Measurements from ENCODE around the gene THSD7B. TPM values are rescaled to one million over a fixed set of nuclear protein-coding genes. Genes with fewer than 3 reads are reported as not detected.
"Not testable (repeated sequence)": the region's sequence is repeated elsewhere in the genome, so short reads cannot be mapped to it uniquely, and the experiment has no call there.

THSD7B gene
- total RNA-seq, 1 donor from 2014 or later: not detected

DNA sequence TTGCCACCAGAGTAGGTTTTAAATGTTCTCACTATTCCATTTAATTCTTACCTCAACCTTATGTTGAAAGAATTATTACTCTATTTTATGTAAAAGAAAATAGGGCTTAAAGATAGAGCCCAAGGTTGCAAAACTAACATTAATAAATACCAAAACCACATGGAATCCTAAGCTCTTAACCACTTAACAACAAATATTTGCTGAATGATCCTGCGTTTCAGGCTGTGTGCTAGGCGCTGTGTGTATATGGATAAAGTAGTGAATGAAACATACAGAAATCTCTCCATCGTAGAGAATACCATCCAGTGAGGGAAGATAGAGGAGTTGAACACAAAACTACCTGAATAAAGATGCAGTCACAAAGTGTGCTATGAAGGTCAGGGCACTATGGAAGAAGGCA, 485.1 kb downstream of the THSD7B start:
- DNase-seq (ENCODE audit: low read depth in 2 of 2): no peak

DNA sequence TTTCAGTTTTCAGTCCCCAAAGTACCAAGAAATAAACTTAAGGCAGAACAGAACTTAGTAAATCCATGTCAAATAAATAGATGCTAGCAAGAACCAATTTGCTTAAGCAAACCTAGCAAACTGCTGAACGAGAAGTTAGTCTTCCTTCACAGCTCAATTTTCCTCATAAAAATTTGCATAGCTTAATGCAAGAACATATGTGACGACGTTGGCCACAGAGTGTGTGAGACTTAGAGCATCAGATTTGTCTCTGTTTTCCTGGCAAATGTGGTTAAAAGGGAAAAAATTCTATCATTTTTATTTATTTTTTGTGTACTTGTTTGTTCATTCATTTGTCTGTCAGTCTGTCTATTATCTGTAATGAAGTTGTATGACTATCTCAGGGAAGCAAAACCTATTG, 485.7 kb downstream of the THSD7B start:
- DNase-seq (ENCODE audit: low read depth in 2 of 2): no peak

DNA sequence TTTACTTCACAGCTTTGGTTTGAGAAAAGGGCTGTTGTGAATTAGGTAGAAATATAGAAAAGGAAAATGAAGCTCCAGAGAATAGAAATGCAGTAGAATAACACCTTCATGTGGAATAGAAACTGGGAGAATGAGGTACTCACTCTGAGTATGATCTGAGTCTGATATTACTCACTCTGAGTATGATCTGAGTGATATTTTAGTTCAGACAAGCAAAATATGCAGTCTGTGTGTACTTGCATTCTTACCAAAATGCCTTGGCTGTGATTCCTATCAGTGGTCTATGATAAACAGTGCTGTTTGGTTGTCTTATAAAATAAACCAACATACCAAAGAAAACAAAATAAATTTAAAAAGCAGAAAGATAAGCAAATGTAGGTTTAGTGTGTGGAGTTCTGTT, 487.6 kb downstream of the THSD7B start:
- no peak for DNase-seq (ENCODE audit: low read depth in 2 of 2)

DNA sequence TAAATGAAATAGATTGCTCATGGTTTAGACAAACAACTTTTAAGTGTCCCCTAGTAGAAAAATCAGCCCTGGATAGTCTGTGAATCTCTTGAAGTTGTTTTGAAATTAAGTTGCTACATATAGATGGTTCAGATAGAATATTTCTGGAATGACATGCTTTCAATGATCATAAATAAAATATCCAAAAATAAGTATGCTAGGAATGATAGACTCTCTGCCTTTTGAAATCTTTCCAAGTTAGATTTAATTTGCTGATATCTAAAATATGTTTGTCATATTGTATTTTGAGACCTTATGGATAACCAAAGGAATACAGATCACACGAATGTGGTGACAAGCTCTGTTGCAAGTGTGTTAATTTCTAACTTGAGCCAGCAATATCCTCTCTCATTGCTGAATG, 488.7 kb downstream of the THSD7B start:
- DNase-seq (ENCODE audit: low read depth in 2 of 2): no peak

DNA sequence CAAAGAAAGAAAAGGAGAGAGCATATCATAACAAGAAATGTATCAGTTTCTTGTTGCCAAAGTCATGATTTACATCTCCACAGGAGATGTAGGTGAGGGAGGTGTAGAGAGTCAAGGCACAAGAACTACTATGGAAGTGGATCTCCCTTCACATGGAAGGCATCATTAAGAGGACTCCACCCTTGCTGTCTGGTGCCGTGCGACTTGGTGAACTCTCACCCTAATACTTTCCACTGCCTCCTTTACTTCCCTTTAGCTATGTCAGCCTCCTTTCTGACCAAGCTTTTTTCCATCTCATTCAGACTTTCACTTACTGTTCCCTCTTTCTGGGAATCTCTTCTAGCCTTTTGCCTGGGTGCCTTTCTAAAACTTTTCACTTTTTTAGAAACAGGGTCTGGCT, 490.0 kb downstream of the THSD7B start:
- no peak for DNase-seq (ENCODE audit: low read depth in 2 of 2)

DNA sequence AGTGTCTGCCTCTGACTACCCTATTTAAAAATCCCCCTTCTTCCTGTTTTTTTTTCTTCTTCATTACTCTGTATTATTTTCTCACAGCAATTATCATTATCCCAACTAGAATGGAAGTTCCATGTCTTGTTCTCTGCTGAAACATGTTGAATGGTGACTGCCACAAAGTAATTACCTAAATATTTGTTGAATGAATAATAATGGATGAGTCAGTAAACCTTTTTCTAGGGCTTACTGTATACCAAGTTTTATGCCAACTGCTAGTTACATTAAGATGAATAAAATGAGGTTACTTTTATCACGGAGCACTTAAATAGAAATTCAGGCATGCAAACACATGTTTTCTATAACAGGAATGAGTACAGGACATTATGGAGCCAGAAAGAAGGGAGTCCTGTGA, 490.6 kb downstream of the THSD7B start:
- no peak for DNase-seq (ENCODE audit: low read depth in 2 of 2)

DNA sequence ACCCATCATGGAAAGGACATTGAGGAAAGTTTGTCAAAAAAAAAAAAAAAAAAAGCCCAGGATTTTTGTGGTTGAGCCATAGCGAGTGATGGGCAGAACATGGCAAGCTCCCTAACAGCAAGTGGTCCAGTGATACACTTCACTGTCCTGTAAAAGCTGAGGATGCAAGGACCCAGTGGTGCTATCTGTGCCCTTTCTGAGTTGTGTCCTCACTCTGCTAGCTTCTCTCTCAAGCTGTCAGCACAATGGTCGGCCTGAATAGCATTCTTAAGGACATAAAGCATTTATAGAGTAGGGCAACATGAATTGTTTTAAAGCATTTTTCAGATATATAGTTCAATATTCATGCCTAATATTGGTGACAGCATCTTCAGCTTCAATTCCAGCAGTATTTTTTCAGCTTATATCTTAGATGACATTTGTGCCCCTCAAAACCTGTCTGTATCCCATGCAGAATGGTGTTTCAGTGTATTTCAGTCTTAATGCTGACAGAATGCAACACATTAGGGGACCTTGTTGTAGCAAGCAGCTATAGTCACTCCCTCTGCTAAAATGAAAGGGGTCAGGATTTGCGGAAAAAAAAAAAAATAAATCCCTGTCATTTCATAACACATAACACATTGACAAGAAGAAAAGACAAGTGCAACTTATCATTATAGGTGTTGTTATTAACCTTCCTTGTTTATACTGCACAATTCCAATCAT, 496.7 kb downstream of the THSD7B start:
- no peak for DNase-seq (ENCODE audit: low read depth in 2 of 2)

DNA sequence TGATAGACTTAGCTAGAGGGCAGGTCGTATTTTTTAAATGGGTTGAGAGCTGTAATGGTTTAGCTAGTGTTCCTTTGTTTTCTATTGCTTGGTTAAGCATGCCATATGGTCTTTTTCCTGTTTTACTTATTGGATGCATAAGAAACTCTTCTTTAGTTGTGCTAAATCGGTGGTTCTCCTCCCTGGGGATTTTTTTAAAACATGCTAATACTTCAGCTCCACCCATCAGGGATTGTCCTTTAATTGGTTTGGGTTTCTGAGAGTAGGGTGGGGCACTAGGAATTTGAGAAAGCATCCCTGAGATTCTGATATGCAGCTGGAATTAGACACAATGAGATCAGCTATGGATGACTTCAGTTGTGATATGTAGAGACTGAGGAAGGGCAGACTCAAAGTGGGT, 497.2 kb downstream of the THSD7B start:
- DNase-seq (ENCODE audit: low read depth in 2 of 2): no peak

DNA sequence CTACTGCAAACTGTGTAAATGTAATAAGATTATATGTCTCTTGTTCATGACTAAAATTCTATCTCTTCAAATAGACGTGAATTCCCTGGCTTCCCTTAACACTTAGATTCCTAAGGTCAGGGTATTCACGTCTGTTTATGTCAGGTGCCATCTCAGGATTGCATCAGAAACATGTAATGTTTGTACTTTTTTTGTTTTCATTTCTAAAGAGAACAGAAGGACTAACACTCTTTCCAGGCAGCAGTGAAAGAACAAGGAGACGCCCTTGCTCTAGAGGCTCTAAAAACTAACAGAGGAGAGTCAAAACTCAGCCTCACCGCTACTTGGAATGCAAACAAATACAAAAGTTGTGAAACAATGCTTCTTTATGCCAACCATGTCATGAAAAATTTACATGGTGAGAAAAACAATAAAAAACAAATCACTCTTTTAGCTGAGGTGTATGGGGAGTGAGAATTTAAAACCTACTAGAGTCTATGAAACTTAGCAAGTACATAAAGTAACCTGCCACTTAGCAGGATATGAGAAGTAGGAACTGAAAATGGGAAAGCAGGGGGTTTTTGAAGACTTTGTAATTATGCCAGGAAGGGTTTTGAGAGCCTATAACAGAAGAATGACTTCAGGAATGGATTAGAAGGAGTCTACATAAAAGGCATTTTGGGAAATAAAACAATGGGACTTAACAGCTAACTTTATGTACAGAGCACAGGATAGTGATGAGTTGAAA, 522.7 kb downstream of the THSD7B start:
- DNase-seq (ENCODE audit: low read depth in 2 of 2): no peak

DNA sequence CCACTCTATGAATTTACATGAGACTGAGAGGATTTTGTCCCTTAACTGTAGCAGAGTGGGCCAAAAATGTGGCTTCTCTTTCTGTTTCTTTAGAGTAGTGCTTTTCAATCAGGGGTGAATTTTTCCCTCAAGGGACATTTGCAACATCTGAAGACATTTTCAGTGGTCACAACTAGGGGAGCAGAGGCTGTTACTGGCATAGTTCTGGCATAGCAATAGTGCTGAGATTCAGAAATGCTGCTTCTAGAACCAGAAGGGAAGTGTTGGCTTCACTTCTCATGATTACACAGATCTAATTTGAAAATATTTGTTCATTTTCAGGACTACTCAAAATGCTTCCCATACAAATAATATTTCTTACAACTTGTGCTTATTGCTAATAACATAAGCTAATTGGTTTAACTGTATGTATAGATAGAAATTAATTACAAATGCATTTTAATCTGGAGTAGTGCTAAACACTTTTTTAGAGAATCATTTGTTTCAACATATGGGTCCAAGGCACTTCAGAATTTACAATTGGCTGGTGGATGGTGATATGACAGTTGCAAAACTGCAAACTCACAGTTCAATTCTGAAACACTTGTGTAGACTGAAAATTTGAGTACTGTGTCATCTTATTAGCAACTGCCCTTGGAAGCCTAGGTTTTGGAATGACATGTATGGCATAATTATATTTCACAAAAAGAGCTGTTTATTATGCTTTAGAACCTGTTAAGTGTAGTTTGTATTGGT, 526.7 kb downstream of the THSD7B start:
- no peak for DNase-seq (ENCODE audit: low read depth in 2 of 2)

DNA sequence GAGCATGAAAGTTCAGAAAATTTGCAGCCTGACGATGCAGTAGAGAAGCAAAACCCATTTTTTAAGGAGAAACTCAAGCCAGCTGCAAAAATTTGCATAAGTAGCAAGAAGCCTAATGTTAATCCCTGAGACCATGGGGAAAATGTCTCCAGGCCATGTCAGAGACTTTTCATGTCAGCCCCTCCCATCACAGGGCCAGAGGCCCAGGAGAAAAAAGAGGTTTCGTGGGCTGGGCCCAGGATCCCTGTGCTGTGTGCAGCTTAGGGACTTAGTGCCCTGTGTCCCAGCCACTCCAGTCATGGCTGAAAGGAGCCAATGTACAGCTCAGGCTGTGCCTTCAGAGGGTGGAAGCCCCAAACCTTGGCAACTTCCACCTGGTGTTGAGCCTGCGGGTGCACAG, 533.0 kb downstream of the THSD7B start:
- no peak for DNase-seq (ENCODE audit: low read depth in 2 of 2)

DNA sequence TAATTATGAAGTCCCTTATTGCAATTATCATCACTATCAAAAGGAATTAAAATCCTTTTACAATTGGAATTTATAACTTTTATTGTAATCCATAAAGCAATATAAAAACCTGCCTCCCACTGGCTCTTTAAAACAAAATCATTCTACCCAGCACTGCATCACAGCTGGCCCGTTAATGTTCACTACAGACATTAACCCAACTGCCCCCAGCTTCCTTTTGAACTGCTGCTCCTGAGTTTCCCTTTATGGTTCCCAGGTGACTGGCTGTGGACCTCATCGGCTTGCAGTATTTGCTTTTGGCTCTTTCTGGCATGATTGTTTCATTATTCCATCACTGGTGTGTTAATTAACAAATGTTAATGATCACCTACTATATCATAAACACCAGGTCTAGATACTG, 535.6 kb downstream of the THSD7B start:
- no peak for DNase-seq (ENCODE audit: low read depth in 2 of 2)

DNA sequence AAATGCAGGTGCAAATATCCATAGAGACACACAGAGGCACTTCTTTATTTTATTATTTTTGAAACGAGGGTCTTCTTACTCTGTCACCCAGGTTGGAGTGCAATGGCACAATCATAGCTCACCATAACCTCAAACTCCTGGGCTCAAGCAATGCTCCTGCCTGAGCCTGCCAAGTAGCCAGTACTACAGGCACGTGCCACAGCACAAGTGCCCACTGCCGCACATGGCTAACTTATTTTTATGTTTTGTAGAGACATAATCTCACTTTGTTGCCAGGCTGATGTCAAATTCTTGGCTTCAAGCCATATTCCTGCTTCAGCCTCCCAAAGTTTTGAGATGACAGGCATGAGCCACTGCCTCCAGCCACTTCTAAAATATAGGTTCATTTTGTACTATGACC, 537.6 kb downstream of the THSD7B start:
- no peak for DNase-seq (ENCODE audit: low read depth in 2 of 2)

DNA sequence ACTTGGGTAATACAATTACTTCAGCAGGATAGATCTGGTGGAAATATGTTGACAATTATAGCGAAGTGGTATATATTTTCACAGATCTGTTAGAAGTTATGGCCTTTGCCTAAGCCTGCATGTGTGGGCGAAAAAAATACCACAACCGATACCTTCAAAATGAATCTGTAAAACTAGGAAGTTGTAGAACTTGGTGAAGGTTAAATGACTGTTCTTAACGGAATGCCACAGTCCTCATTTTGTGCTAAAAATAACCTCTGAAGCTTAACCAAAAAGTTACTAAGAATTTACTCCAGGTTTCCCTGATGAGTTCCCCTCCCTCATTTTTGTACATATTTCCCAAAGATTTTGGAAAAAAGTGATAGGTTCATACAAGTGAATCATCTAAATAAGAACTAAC, 550.7 kb downstream of the THSD7B start:
- DNase-seq (ENCODE audit: low read depth in 2 of 2): no peak

DNA sequence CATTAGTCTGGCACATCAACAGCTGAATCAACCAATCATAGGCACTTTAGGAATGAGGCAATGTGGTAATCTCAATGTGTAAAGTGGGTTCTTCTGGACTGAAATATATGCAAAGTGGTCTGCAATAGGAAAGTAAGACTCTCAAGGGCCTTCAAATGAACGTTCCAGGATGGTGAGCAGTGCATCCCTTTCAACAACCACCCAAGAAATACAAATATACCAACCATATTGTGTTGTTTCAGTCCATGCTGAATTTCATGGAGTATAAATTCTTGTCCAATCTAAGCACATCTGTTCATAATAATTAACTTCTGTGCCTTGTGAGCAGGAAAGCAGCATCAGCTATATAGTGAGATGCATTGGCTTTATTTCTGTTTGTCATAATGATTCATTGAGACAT, 556.2 kb downstream of the THSD7B start:
- DNase-seq (ENCODE audit: low read depth in 2 of 2): no peak

DNA sequence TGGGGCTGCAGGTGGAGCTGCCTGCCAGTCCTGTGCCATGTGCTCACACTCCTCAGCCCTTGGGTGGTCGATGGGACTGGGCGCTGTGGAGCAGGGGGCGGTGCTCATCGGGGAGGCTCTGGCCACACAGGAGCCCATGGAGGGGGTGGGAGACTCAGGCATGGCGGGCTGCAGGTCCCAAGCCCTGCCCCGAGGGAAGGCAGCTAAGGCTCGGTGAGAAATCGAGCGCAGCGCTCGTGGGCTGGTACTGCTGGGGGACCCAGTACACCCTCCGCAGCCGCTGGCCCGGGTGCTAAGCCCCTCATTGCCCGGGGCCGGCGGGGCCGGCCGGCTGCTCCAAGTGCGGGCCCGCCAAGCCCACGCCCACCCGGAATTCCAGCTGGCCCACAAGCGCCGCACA, 566.2 kb downstream of the THSD7B start:
- DNase-seq (ENCODE audit: low read depth in 2 of 2): not testable (repeated sequence)

DNA sequence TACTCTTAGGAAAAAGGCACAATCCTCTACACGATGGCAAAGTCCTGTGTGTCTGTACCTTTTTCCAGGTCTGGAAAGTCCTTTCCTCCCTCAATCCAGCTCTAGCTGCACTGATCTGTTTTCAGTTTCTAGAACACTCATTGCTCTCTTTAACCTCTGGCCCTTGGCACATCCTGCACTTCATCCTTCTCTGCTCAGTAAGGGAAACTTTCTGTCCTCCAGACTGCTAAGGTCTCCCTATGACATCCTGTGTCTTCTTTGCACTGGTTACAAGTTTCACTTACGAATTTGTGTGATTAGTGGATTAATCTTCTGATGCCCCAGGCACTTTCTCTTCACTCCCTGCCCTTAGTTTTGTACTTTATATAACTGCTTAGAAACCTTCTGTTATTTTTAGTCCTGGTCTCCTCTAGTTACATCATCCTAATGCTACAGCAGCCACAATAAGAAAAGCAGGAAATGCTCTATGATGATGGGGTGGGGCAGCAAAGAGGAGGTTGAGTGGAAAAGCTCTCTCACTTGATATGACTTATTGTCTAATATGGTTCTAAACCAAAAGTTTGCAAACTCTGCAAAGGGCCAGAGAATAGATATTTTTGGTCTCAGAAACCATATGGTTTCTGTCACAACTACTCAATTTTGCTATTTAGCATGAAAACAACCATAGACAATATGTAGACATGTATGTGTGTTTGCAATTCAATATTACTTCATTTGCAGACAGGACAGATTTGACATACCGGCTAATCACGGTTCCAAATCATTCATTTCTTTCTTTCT, 568.2 kb downstream of the THSD7B start:
- DNase-seq (ENCODE audit: low read depth in 2 of 2): no peak

DNA sequence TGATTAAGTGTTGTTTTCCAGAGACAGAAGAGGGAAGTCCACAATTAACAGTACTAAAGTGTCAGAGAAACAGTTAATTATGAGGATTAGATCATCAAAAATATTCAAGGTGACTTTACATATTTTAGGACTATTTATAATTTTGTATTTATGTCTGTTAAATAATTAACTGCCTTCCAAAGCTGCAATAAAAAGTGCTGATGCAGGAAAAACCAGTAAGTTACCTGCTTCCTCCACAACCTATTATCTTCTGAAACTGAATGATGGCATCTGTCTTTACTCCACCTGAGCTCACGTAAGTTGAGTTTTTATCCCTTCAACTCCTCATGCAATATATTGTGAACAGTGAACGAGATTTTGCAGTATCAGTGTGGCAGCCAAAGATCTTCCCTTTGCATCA, 570.7 kb downstream of the THSD7B start:
- DNase-seq (ENCODE audit: low read depth in 2 of 2): no peak

DNA sequence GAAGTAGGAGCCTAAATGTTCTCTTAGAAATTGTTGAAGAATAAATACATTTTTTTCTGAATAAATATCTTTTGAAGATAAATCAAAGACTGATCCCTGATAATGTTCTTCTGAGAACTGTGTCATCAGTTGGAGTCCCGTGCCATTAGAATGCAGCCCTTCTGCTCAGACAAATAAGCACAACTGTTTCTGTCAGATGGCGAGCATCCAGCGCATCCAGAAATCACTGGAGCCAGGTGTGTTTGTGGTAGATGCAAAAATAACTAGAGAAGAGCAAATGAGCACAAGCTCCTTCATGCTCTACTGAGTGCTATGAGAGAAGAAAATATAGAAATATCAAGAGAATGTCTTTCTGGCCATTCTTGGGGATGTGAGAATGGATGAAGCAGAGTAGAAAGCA, 573.7 kb downstream of the THSD7B start:
- DNase-seq (ENCODE audit: low read depth in 2 of 2): no peak

DNA sequence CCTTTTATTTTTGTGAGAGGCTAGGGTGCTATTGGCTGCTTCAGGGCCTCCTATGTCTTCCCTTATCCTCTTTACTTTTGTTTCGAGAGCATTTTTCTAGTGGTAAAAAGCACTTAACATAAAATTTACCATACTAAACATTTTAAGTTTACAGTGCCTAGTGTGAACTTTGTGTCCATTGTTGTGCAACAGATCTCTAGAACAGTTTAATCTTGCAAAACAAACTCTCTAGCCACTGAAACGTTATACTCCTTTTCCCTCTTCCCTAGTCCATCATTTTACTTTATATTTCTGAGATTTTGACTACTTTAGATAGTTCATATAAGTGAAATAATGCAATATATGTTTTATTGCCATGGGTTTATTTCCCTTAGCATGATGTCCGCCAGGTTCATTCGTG, 580.6 kb downstream of the THSD7B start:
- DNase-seq (ENCODE audit: low read depth in 2 of 2): no peak

DNA sequence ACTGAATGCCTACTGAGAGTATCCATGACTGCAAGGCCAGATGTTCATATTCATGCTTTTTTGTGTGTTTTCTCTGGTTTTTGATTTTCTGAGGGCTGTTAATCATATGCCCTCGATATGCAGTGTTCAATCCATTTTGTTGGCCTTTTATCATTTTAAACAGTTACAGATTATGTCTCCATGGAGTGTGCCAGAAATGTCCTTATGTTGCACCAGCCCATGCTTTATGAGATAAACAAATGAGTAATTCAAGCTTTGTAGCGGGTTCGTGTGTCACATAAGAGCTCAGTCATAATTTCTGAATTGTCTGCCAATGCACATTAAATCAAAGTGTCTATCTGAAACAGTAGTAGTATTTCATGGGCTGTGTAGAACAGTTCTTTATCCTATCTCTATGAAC, 583.0 kb downstream of the THSD7B start:
- DNase-seq (ENCODE audit: low read depth in 2 of 2): no peak

DNA sequence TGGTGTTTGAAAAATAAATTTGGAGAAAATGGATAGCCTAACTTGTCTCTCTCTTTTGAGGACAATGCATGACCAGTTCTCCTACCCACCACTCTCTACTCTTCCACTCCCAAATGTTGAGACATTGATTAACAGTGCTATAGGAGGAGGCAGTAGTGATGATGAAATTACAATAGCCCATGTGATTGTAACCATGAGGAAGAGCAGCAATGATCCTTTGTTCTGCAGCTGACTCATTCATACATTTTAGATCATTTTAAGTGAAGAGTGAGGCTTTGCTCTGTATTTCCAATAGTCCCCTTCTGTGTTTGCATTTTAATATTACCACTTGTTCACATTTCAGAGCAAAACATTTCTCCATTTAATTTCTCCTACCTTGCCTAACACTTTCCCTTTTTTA, 592.3 kb downstream of the THSD7B start:
- no peak for DNase-seq (ENCODE audit: low read depth in 2 of 2)

All from lung microvascular endothelial cell (primary cell).